Nephron (organoid): ENCODE results near the gene BARX2.

ENCODE experiments used
- H3K27ac Mint-ChIP-seq, 3 experiments: 2 replicates each; pipeline ENCODE4 v1.8.0; 2020; ENCODE audit warnings: mixed read lengths in 3 of 3, mild to moderate bottlenecking in 2 of 3, moderate library complexity in 1 of 3
- H3K27me3 Mint-ChIP-seq: 2 replicates; pipeline ENCODE4 v1.8.0; 2021; ENCODE audit warnings: low read depth, mild to moderate bottlenecking, moderate library complexity, mixed read lengths
- H3K36me3 Mint-ChIP-seq: 2 replicates; pipeline ENCODE4 v1.8.0; 2020; ENCODE audit warnings: low read depth, mixed read lengths
- H3K4me1 Mint-ChIP-seq: 2 replicates; pipeline ENCODE4 v1.8.0; 2020; ENCODE audit warnings: mixed read lengths
- H3K4me3 Mint-ChIP-seq, 3 experiments: 2 replicates each; pipeline ENCODE4 v1.8.0; 2020; ENCODE audit warnings: mild to moderate bottlenecking in 3 of 3, mixed read lengths in 3 of 3, moderate library complexity in 2 of 3
- H3K9me3 Mint-ChIP-seq: 2 replicates; pipeline ENCODE4 v1.8.0; 2020; ENCODE audit warnings: mixed read lengths
- CTCF ChIP-seq, 3 experiments: fragments of 200-600 bp; sonication (generic); IDR thresholded peaks; one replicate each; pipeline ENCODE4 v1.5.0; 2021; ENCODE audit warnings: antibody characterized with exemption in 3 of 3; ENCODE audit not compliant: unreplicated experiment in 3 of 3

Gene BARX2

GRCh38 chr11:129427376-129427775 is 51.7 kb downstream of the BARX2 start:
- Mint-ChIP-seq H3K4me3 (peak overlapping the region in 1 of 3 experiments; percentile 6), H3K9me3 (peaks cover 12% of the 10 kb centered on the region), H3K4me1 (peaks cover 43% of the 10 kb centered on the region), H3K27ac (peak overlapping the region; percentile 61 to 74 (median 73)), H3K27me3 (peaks cover 33% of the 10 kb centered on the region), H3K36me3 (peaks cover 6% of the 10 kb centered on the region)
- no peak for TF ChIP-seq CTCF (IDR thresholded peaks at IDR 0.05; ENCODE audit: unreplicated experiment in 3 of 3)

GRCh38 chr11:129427816-129428406 is 52.3 kb downstream of the BARX2 start:
- H3K27me3 Mint-ChIP-seq, result peaks cover 31% of the 10 kb centered on the region
- peaks cover 43% of the 10 kb centered on the region for H3K4me1 Mint-ChIP-seq
- no peak for TF ChIP-seq CTCF (IDR thresholded peaks at IDR 0.05; ENCODE audit: unreplicated experiment in 3 of 3)
- peaks cover 15% of the 10 kb centered on the region for H3K9me3 Mint-ChIP-seq
- peak overlapping the region in 2 of 3 experiments; percentile 5 to 35 for H3K4me3 Mint-ChIP-seq
- H3K36me3 Mint-ChIP-seq, result peaks cover 8% of the 10 kb centered on the region
- peak overlapping the region; percentile 61 to 74 (median 73) for H3K27ac Mint-ChIP-seq

- peak overlapping the region; percentile 72 to 74 (median 73) for H3K27ac Mint-ChIP-seq
- H3K4me1 Mint-ChIP-seq, result peaks cover 43% of the 10 kb centered on the region
- H3K4me3 Mint-ChIP-seq, result peak overlapping the region in 1 of 3 experiments; percentile 34
- peaks cover 21% of the 10 kb centered on the region for H3K9me3 Mint-ChIP-seq
- peaks cover 31% of the 10 kb centered on the region for H3K27me3 Mint-ChIP-seq
- peaks cover 13% of the 10 kb centered on the region for H3K36me3 Mint-ChIP-seq
- no peak for TF ChIP-seq CTCF (IDR thresholded peaks at IDR 0.05; ENCODE audit: unreplicated experiment in 3 of 3)
Measured at GRCh38 chr11:129428557-129428956, 52.9 kb downstream of the BARX2 start.

GRCh38 chr11:129434641-129435498 is 59.2 kb downstream of the BARX2 start:
- Mint-ChIP-seq H3K4me1 (peaks cover 16% of the 10 kb centered on the region), H3K9me3 (peaks cover 24% of the 10 kb centered on the region), H3K36me3 (peaks cover 13% of the 10 kb centered on the region), H3K27ac (peak overlapping the region in 1 of 3 experiments; percentile 2), H3K4me3 (no peak overlapping the region), H3K27me3 (peaks cover 14% of the 10 kb centered on the region)
- TF ChIP-seq CTCF (IDR thresholded peaks at IDR 0.05; ENCODE audit: unreplicated experiment in 3 of 3), result no peak

- Mint-ChIP-seq H3K36me3 (peaks cover 13% of the 10 kb centered on the region), H3K9me3 (peaks cover 21% of the 10 kb centered on the region), H3K4me1 (peaks cover 16% of the 10 kb centered on the region), H3K4me3 (no peak overlapping the region), H3K27me3 (peaks cover 16% of the 10 kb centered on the region), H3K27ac (peak overlapping the region in 2 of 3 experiments; percentile 2 to 7)
- TF ChIP-seq CTCF (IDR thresholded peaks at IDR 0.05; ENCODE audit: unreplicated experiment in 3 of 3), result no peak
Measured at GRCh38 chr11:129435499-129436245, 60.0 kb downstream of the BARX2 start.
